ENCODE results near the gene OR9Q1.

DNA sequence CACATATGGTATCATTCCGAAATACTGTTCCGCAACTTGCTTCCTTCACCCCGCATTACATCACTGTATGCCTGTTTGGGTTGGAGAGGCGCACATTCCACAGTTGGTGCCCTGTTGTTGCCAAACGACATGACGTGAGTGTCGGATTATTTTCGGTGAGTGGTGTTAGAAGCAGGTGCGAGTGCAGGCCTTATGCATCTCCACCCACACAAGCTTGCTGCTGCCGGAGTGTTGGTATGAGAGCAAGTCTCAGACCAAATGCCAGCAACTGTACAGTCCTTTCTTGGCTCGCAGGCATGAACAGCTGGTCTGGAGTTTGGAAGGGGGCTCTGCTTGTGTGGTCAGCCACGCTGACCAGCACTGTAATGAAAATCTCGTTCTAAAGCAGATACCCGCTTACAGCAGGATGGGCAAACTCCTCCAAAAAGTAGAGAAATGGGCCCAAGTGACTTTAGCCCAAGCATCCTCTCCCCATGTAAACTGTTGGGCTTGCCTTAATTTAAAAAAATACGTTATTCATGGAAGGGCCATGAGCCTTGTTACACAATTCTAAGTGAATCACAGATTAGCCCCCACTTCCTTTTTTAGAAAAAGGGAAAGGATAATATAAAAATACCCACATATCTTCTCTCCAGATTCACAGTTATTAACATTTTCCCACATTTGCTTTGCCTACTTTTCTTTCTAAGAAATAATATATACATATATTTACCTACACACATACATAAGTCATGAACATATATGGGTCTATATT is 48.7 kb upstream of the OR9Q1 start:
- TF ChIP-seq ZNF24 (IDR thresholded peaks at IDR 0.05), result no peak
- TF ChIP-seq, protein P1, sequence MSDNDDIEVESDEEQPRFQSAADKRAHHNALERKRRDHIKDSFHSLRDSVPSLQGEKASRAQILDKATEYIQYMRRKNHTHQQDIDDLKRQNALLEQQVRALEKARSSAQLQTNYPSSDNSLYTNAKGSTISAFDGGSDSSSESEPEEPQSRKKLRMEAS (IDR thresholded peaks at IDR 0.05), result no peak
- no peak for TF ChIP-seq JUND (CRISPR knock-in tag; IDR thresholded peaks at IDR 0.05)
- TF ChIP-seq EP300 (IDR thresholded peaks at IDR 0.05; ENCODE audit: low read depth in 2 of 2, low read length in 2 of 2), result no peak
- TF ChIP-seq EP300 (CRISPR knock-in tag; IDR thresholded peaks at IDR 0.05; ENCODE audit: borderline replicate concordance), result no peak
- TF ChIP-seq, protein P2, sequence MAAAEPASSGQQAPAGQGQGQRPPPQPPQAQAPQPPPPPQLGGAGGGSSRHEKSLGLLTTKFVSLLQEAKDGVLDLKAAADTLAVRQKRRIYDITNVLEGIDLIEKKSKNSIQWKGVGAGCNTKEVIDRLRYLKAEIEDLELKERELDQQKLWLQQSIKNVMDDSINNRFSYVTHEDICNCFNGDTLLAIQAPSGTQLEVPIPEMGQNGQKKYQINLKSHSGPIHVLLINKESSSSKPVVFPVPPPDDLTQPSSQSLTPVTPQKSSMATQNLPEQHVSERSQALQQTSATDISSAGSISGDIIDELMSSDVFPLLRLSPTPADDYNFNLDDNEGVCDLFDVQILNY (CRISPR knock-in tag; conservative IDR thresholded peaks at IDR 0.05), result no peak
- TF ChIP-seq HOXA3 (CRISPR knock-in tag; IDR thresholded peaks at IDR 0.05), result no peak
- TF ChIP-seq, protein P3, sequence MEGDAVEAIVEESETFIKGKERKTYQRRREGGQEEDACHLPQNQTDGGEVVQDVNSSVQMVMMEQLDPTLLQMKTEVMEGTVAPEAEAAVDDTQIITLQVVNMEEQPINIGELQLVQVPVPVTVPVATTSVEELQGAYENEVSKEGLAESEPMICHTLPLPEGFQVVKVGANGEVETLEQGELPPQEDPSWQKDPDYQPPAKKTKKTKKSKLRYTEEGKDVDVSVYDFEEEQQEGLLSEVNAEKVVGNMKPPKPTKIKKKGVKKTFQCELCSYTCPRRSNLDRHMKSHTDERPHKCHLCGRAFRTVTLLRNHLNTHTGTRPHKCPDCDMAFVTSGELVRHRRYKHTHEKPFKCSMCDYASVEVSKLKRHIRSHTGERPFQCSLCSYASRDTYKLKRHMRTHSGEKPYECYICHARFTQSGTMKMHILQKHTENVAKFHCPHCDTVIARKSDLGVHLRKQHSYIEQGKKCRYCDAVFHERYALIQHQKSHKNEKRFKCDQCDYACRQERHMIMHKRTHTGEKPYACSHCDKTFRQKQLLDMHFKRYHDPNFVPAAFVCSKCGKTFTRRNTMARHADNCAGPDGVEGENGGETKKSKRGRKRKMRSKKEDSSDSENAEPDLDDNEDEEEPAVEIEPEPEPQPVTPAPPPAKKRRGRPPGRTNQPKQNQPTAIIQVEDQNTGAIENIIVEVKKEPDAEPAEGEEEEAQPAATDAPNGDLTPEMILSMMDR (CRISPR knock-in tag; IDR thresholded peaks at IDR 0.05), result no peak
- TF ChIP-seq, protein P4, sequence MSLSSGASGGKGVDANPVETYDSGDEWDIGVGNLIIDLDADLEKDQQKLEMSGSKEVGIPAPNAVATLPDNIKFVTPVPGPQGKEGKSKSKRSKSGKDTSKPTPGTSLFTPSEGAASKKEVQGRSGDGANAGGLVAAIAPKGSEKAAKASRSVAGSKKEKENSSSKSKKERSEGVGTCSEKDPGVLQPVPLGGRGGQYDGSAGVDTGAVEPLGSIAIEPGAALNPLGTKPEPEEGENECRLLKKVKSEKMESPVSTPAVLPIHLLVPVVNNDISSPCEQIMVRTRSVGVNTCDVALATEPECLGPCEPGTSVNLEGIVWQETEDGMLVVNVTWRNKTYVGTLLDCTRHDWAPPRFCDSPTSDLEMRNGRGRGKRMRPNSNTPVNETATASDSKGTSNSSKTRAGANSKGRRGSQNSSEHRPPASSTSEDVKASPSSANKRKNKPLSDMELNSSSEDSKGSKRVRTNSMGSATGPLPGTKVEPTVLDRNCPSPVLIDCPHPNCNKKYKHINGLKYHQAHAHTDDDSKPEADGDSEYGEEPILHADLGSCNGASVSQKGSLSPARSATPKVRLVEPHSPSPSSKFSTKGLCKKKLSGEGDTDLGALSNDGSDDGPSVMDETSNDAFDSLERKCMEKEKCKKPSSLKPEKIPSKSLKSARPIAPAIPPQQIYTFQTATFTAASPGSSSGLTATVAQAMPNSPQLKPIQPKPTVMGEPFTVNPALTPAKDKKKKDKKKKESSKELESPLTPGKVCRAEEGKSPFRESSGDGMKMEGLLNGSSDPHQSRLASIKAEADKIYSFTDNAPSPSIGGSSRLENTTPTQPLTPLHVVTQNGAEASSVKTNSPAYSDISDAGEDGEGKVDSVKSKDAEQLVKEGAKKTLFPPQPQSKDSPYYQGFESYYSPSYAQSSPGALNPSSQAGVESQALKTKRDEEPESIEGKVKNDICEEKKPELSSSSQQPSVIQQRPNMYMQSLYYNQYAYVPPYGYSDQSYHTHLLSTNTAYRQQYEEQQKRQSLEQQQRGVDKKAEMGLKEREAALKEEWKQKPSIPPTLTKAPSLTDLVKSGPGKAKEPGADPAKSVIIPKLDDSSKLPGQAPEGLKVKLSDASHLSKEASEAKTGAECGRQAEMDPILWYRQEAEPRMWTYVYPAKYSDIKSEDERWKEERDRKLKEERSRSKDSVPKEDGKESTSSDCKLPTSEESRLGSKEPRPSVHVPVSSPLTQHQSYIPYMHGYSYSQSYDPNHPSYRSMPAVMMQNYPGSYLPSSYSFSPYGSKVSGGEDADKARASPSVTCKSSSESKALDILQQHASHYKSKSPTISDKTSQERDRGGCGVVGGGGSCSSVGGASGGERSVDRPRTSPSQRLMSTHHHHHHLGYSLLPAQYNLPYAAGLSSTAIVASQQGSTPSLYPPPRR (CRISPR knock-in tag; IDR thresholded peaks at IDR 0.05; ENCODE audit: borderline replicate concordance), result no peak
